Endothelial cell of umbilical vein (primary cell): Measurements from ENCODE around the gene ARHGDIA. TPM values are rescaled to one million over a fixed set of nuclear protein-coding genes. Genes with fewer than 3 reads are reported as not detected.

ENCODE experiments used
- BruUV-seq: library from RNA; stranded (reverse); fragments of 400-500 nt; replicated peaks from 2 replicates; lab custom pipeline; 2021; lab: Mats Ljungman, UMichigan
- CTCF ChIA-PET: fragments of 300-600, 350-600 bp; sonication (Branson Sonifier 250); formaldehyde crosslinking; loops from one replicate; lab custom pipeline; 2021; ENCODE audit warnings: antibody characterized with exemption, inconsistent platforms; lab: Charles Lee
- POLR2A ChIA-PET: fragments of 300-600, 350-600 bp; sonication (Branson Sonifier 250); formaldehyde crosslinking; loops from one replicate; lab custom pipeline; 2021; ENCODE audit warnings: antibody characterized with exemption, inconsistent platforms; lab: Charles Lee
- DNase-seq: peaks from one replicate; pipeline ENCODE4 v3.0.0-alpha.2; 2011; ENCODE audit warnings: low read depth, low spot score
- FAIRE-seq: peaks from 2 replicates; lab custom pipeline; 2011; peaks lifted over from hg19 to GRCh38; lab: Jason Lieb, UNC
- H2AFZ ChIP-seq: 2 replicates; pipeline ENCODE4 v1.6.0; 2012; ENCODE audit warnings: low read depth, low read length, control low read depth, inconsistent platforms
- H3K27ac ChIP-seq: 2 replicates; pipeline ENCODE4 v1.5.1; 2011; ENCODE audit warnings: low read depth, mild to moderate bottlenecking, control low read depth, low read length, moderate library complexity; ENCODE audit not compliant: insufficient read depth
- H3K27me3 ChIP-seq, 2 experiments: 2 replicates each; pipeline versions ENCODE4 v1.6.0 to v1.6.1; 2011; ENCODE audit warnings: low read length in 2 of 2, mixed read lengths in 1 of 2; ENCODE audit not compliant: control insufficient read depth in 2 of 2, insufficient read depth in 2 of 2
- H3K36me3 ChIP-seq, 2 experiments: 2 replicates in 1 of 2; 3 replicates in 1 of 2; pipeline ENCODE4 v1.5.1; 2011; ENCODE audit warnings: low read length in 2 of 2, mild to moderate bottlenecking in 1 of 2, moderate library complexity in 1 of 2; ENCODE audit not compliant: control insufficient read depth in 2 of 2, insufficient read depth in 2 of 2; ENCODE audit errors: extremely low read depth in 1 of 2
- H3K4me1 ChIP-seq: 3 replicates; pipeline ENCODE4 v1.5.1; 2011; ENCODE audit warnings: mild to moderate bottlenecking, low read length; ENCODE audit not compliant: control insufficient read depth, insufficient read depth; ENCODE audit errors: extremely low read depth
- H3K4me2 ChIP-seq: 2 replicates; pipeline ENCODE4 v1.6.1; 2011; ENCODE audit warnings: low read length, control low read depth, mixed read lengths; ENCODE audit not compliant: insufficient read depth
- H3K4me3 ChIP-seq, 3 experiments: fragments of 200-600 bp in 1 of 3; sonication (generic), shearing (Covaris generic) in 1 of 3; replicated peaks in 1 of 3; 2 replicates each; pipeline ENCODE4 v1.5.1; 2011 to 2016; ENCODE audit warnings: control low read depth in 3 of 3, low read length in 3 of 3, mild to moderate bottlenecking in 2 of 3, inconsistent platforms in 1 of 3, low read depth in 1 of 3, moderate library complexity in 1 of 3; ENCODE audit not compliant: insufficient read depth in 1 of 3
- H3K79me2 ChIP-seq: 2 replicates; pipeline ENCODE4 v1.6.0; 2012; ENCODE audit warnings: low read length, inconsistent platforms; ENCODE audit not compliant: control insufficient read depth, insufficient read depth
- H3K9ac ChIP-seq: replicated peaks from 2 replicates; pipeline ENCODE3; 2011; ENCODE audit warnings: low read length, control low read depth; ENCODE audit not compliant: insufficient read depth; ENCODE audit errors: extremely low read depth
- H3K9me1 ChIP-seq: replicated peaks from 3 replicates; pipeline ENCODE4 v1.6.0; 2011; ENCODE audit warnings: mild to moderate bottlenecking, low read length; ENCODE audit not compliant: control insufficient read depth, insufficient read depth; ENCODE audit errors: extremely low read depth
- H3K9me3 ChIP-seq: replicated peaks from 2 replicates; pipeline ENCODE4 v1.5.1; 2012; ENCODE audit warnings: low read length, inconsistent platforms; ENCODE audit not compliant: control insufficient read depth, insufficient read depth
- H4K20me1 ChIP-seq: replicated peaks from 2 replicates; pipeline ENCODE3; 2011; ENCODE audit warnings: mild to moderate bottlenecking, low read length; ENCODE audit not compliant: control insufficient read depth, insufficient read depth; ENCODE audit errors: extremely low read depth
- EZH2 ChIP-seq: IDR thresholded peaks from 2 replicates; pipeline ENCODE4 v1.6.1; 2012; ENCODE audit warnings: borderline replicate concordance, low read depth, mild to moderate bottlenecking, moderate library complexity, low read length, inconsistent platforms; ENCODE audit not compliant: severe bottlenecking
- dilution Hi-C: fragments of 300-500 bp; cut with MboI; formaldehyde crosslinking; loops from one replicate; pipeline ENCODE4 v1.15.0; 2019; ENCODE audit warnings: low sequenced_read_pairs; ENCODE audit not compliant: extremely low pct_ligation_motif_present
- intact Hi-C: fragments of 100-400 bp; cut with micrococcal nuclease; formaldehyde crosslinking; loops from one replicate; pipeline ENCODE4 v1.10.0; 2022
- polyA plus RNA-seq, 4 experiments: library from polyadenylated mRNA; depleted of rRNA in 3 of 4; stranded (reverse) in 3 of 4; unstranded in 1 of 4; fragments of >200 nt; gene quantifications; 2 replicates each; pipeline versions ENCODE4 v1.2.1 to v1.2.3, GENCODE V29; 2011 to 2012; ENCODE audit warnings: missing spikeins in 1 of 4
- total RNA-seq: library from RNA; stranded (reverse); gene quantifications from 2 replicates; pipeline ENCODE4 v1.2.3, GENCODE V29; 2021
- TF ChIP-seq, protein P1 (sequence below), 2 donors: IDR thresholded peaks; 1 replicate in 1 of 2; 2 replicates in 1 of 2; pipeline ENCODE4 v1.5.1; 2011; ENCODE audit warnings: low read length in 2 of 2, mild to moderate bottlenecking in 2 of 2, moderate library complexity in 2 of 2, control low read depth in 1 of 2, inconsistent platforms in 1 of 2, low read depth in 1 of 2; ENCODE audit not compliant: insufficient read depth in 1 of 2; ENCODE audit errors: extremely low read depth in 1 of 2

The ARHGDIA gene
- total and polyA plus RNA-seq, 2 donors (not counting 3 experiments of a cell fraction or from before 2014, with no cell fraction given) = 358 to 645 TPM

DNA sequence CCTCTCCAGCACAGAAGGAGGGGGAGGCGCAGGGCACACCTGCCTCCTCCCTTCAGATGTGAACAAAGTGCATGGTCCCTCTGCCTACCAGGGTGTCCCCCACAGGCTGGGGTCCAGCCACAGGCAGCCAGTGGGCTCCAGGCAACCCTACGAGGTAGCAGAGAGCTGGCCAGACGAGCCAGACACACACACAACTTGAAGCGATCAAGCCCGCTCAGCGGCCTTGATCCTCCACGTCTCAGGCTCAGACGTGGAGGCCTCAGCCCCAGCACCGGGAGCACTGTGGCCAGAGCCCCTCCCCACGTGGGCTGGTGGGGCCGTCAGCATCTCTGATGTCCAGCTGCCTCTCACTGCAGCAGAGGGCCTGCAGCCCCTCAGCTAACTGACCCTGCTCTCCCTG is 46.5 kb downstream of the ARHGDIA start:
- FAIRE-seq (no peak), DNase-seq (no peak)
- no peaks in the 10 kb centered on the region for H3K27me3 ChIP-seq
- H3K4me2 ChIP-seq = no peak overlapping the region
- intact Hi-C loops (no loop called here), dilution Hi-C loops (no loop called here)
- no peaks in the 10 kb centered on the region for H3K4me1 ChIP-seq
- H3K27ac ChIP-seq = no peak overlapping the region
- H3K9ac ChIP-seq = no peak overlapping the region
- H3K9me3 ChIP-seq = no peaks in the 10 kb centered on the region
- no peaks in the 10 kb centered on the region for H4K20me1 ChIP-seq
- no peak overlapping the region for H2AFZ ChIP-seq
- ChIA-PET CTCF (no interaction called here), POLR2A (no interaction called here)
- peaks cover 0 to 8% of the 10 kb centered on the region in 2 experiments for H3K36me3 ChIP-seq
- H3K79me2 ChIP-seq = no peaks in the 10 kb centered on the region
- no peak overlapping the region for H3K4me3 ChIP-seq
- TF ChIP-seq, protein P1, sequence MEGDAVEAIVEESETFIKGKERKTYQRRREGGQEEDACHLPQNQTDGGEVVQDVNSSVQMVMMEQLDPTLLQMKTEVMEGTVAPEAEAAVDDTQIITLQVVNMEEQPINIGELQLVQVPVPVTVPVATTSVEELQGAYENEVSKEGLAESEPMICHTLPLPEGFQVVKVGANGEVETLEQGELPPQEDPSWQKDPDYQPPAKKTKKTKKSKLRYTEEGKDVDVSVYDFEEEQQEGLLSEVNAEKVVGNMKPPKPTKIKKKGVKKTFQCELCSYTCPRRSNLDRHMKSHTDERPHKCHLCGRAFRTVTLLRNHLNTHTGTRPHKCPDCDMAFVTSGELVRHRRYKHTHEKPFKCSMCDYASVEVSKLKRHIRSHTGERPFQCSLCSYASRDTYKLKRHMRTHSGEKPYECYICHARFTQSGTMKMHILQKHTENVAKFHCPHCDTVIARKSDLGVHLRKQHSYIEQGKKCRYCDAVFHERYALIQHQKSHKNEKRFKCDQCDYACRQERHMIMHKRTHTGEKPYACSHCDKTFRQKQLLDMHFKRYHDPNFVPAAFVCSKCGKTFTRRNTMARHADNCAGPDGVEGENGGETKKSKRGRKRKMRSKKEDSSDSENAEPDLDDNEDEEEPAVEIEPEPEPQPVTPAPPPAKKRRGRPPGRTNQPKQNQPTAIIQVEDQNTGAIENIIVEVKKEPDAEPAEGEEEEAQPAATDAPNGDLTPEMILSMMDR (IDR thresholded peaks at IDR 0.05; ENCODE audit: extremely low read depth in 1 of 2, insufficient read depth in 1 of 2, low read depth in 1 of 2, low read length in 2 of 2) = no peak
- no TSS peak for BruUV-seq
- no peaks in the 10 kb centered on the region for H3K9me1 ChIP-seq

GRCh38 chr17:81823820-81824550 is 47.2 kb downstream of the ARHGDIA start:
- no peak overlapping the region for H3K27ac ChIP-seq
- no peaks in the 10 kb centered on the region for H4K20me1 ChIP-seq
- CTCF ChIA-PET = no interaction called here
- H3K79me2 ChIP-seq = no peaks in the 10 kb centered on the region
- no peaks in the 10 kb centered on the region for H3K9me3 ChIP-seq
- dilution Hi-C loops = no loop called here
- no peak overlapping the region for H3K9ac ChIP-seq
- no peaks in the 10 kb centered on the region for H3K9me1 ChIP-seq
- no peak overlapping the region for H3K4me2 ChIP-seq
- H3K36me3 ChIP-seq = peaks cover 0 to 8% of the 10 kb centered on the region in 2 experiments
- POLR2A ChIA-PET = no interaction called here
- H3K4me1 ChIP-seq = no peaks in the 10 kb centered on the region
- DNase-seq (no peak), FAIRE-seq (no peak)
- no peak for TF ChIP-seq EZH2
- intact Hi-C loops = no loop called here
- BruUV-seq = no TSS peak
- H2AFZ ChIP-seq = no peak overlapping the region
- no peaks in the 10 kb centered on the region for H3K27me3 ChIP-seq
- no peak overlapping the region for H3K4me3 ChIP-seq
